Left ventricle myocardium superior (tissue), 1 donor: ENCODE measurements around the gene SMG7. TPM values are rescaled to one million over a fixed set of nuclear protein-coding genes. Genes with fewer than 3 reads are reported as not detected.
A peak's percentile ranks its signal among the peaks of the same experiment; 100 is the strongest.

ENCODE experiments used
- ATAC-seq: fragments of 200-7000 bp; cut with Tn5 transposase; one replicate; pipeline ENCODE4 v1.9.1; 2020; ENCODE audit warnings: mild to moderate bottlenecking, moderate library complexity
- DNase-seq: peaks from one replicate; pipeline ENCODE4 v3.0.0-alpha.2; 2020
- intact Hi-C: fragments of 100-400 bp; cut with micrococcal nuclease; formaldehyde crosslinking; loops from one replicate; pipeline ENCODE4 v1.11.0; 2022
- total RNA-seq: library from RNA; stranded (reverse); fragmentation: NEBNext Ultra II Directional; extraction: Animal tissue kit (Norgen Biotek cat#: 25700); gene quantifications from one replicate; pipeline ENCODE4 v1.2.1, GENCODE V29; 2021
- donor health status: DM: no; HTN: yes; CAD: no; lungs with severe emphysema.

The SMG7 gene
- total RNA-seq, 1 donor from 2014 or later = 49.4 TPM

DNA sequence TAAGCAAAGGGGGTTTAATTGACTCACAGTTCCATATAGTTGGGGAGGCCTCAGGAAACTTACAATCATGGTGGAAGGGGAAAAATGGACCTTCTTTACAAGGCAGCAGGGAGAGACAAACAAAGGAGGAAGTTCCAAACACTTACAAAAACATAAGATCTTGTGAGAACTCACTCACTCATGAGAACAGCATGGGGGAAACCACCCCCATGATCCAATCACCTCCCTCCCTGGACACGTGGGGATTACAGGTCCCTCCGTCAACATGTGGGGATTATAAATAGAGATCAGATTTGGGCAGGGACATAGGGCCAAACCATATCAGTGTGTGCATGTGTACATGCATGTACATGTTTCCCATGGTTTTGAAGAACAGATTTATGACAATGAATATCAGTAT lies 5.5 kb upstream of the SMG7 start:
- ATAC-seq = no peak
- DNase-seq = no peak
- intact Hi-C loops = no loop called here

DNA sequence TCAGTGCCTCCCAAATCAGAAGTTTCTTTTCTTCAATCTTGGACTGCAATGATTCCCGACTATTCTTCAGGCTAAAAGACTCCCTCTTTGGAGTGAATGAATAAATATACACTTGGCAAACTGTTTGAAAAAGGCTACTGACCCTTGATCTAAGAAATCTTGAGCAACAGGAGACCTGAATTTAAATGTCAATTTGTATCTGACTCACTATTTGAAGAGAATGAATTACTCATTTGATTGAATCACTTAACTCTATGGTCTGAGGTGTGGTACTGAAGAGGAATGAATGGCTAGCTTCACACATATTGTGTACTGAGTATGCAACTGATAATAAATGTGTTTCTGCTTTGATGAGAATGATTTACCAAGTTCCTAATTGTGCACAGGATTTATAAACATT lies 4.6 kb upstream of the SMG7 start:
- intact Hi-C loops = no loop called here
- ATAC-seq = no peak
- no peak for DNase-seq

DNA sequence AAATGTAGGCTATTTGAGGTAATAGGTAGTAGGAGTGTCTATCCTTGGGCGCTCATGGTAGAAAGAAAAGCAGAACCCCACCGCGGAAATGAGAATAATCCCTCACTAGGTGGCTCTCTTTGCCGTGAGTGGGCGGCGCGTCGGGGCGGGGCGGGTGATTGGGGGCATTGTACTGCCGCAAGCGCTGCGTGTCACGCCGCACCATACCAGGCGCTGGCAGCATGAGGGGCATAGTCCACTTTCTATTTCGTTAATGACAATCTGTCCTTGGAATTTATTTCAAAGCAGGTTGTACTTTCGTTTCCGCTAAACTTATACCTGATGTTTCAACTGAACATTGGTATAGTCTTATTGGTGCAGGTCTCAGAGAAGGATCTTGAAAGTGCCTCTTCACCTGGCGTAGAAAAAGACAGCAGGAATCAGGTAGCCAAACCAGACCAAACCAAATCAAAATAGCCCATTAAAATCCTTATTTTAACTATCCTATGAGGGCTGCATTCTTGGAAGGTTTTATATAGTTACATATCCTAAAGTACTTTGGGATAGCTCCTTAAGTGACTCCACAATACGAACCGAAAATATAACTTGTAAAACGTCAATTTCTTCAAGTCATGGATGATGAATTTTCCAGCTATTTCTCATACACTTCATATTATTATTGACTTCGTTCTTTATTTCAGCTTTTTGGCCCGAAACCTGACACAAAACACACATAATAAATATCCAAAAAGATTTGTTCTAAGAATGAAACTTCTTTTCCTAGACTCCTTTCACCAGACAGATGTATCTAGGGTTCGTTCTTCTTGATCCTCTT lies 1.9 kb upstream of the SMG7 start:
- ATAC-seq = peak; percentile 57
- intact Hi-C loops = loop anchor here (10.0 kb wide), 1 partner anchor 74 kb away; no protein-coding TSS in a partner anchor

DNA sequence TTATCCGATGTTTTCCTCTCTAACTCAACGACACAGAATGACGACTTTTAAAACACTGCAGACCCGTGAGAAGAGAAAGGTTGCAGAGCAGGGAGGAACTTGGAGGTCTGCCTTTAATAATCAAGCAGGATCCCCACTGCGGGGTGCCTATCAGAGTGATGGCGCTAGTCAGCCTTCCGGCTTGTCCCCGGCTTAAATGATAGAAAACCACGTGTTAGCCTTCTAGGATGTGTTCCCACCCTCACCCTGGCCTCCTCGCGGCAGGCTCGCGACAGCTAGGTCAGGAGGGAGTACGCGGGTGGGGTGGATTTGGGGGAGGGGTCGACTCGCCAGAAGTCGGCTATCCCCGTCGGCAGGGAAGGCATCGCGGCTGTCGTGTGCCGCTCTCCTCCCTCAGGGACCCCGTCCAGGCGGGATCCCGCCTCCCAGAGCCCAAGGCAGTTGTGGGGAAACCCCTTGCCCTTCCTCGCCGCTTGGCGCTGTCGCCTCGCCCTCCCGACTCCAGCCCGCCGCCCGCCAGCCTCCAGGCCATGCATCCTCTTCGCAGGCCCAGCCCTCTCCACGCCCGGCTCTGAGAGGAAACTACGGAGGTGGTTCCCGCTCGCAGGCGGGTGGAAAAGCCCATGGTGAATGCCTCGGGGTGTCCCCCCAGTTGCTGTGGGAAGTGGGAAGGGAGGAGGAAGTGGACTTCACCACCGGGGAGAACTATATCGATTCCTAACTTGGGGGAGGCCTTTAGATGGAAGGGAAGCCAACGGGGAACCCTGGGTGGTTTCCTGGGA lies 1.1 kb upstream of the SMG7 start:
- DNase-seq = peak; percentile 82
- peak; percentile 55 for ATAC-seq
- intact Hi-C loops = loop anchor here (10.0 kb wide), 1 partner anchor 74 kb away; no protein-coding TSS in a partner anchor

More for the DNA sequence above, 1.9 kb upstream of the SMG7 start:
- peak; percentile 92 for DNase-seq

DNA sequence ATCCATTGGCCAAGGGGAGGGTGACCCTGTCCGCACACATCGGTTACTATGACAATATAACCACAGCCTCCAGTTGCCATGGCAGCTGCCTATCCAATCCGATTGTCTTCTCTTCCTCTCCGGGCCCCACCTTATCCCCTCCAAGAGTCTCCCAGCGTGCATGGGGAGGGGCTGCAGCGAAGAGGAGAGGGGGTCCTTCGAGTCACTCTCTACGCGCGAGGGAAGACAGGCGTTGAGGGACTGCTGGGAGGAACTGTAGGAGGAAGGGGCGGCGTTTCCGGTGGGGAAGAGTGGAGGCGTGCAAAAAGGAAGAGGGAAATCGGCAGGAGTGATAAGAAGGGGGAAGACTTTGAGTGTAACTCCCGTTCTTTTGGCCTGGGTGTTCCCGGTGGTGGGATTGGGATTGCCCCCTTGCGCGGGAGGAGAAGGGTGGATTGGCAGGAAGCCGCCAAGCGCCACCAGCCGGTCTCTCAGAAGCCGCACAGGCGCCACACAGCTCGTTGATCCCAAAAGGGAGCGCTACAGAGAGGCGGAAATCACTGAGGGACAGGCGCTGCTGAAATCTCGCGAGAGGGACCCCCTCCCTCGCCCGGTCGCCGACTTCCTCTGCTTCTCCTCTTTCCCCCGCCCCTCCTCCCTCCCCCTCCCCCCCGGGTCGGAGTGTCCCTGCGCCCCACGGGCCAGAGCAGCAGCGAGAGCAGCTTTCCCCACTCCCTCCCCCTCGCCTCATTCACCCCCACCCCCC lies 384 bp upstream of the SMG7 start:
- intact Hi-C loops = loop anchor here (10.0 kb wide), 1 partner anchor 73 kb away; no protein-coding TSS in a partner anchor
- DNase-seq (peak; percentile 97), ATAC-seq (peak; percentile 87)

DNA sequence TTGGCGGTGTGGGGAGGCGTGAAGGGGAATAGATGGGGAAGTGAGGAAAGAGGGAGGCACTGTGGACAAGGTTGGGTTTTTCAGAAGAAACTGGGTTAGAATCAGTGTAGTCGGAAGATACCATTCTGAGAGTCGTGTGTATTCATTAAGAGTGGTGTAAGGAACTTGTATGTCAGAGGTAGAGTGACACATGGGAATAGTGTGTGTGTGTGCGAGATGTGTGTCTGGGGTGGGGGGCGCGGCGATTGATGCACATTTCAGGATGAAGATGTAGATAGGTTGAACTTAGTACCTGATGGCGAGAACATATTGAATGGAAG lies 878 bp downstream of the SMG7 start:
- ATAC-seq (no peak), DNase-seq (no peak)
- intact Hi-C loops = loop anchor here (10.0 kb wide), 1 partner anchor 72 kb away; no protein-coding TSS in a partner anchor

DNA sequence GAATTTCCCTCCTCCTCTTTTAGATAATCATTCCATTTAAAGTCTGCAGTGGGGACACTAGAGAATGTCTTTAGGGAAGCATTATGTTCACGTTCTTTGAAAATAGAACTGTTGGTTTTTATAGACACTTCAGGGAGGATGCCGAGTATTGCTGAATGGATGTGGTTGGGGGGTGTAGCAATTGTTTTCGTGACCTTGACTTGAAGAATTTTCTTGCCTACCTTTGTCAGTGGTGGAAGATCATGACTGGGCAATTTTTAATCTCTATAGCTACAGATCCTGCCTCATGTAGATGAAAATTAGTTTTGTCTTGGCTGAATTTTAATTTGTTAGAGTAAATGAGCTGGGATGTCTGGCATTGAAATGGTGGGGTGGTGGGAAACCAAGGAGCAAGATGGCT lies 3.8 kb downstream of the SMG7 start:
- intact Hi-C loops = loop anchor here (10.0 kb wide), 1 partner anchor 69 kb away; no protein-coding TSS in a partner anchor
- DNase-seq (no peak), ATAC-seq (no peak)

DNA sequence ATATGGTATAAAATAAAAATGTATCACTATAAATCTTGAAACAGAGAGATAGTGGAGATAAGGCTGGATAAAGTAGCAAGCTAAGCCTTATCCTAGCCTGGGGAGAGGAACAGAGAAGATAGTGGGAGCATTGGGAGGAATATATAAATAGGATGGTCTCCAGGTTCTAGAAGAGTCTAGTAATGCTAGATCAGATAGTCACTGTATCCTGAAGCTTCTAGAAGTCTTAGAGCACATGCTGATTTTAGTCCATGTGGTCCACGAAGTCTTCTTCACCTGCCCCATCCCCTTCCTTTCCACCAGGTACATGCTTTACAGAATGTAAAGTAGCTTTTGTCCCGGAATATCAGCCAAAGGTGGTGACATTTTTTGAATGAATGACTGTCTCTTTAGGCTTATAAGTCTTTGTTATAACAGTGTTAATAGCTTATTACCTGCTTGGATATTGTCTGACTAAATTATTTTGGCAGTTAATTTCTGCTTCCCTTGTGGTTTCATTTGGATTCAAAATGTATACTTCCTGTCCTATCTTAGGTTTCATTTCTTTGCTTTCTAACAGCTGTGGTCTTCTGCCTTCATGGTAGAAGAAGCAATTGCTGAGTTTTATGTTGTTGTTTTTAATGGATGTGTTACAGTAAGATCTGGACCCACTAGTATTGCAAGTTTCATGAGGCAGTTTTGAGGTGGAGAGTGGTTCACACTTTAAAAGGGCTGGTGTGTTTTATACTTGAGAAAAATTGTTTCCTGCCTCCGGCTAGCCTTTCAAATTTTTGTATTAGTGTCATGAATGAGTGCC lies 5.9 kb downstream of the SMG7 start:
- ATAC-seq (no peak), DNase-seq (no peak)
- intact Hi-C loops = loop anchor here (10.0 kb wide), 1 partner anchor 67 kb away; no protein-coding TSS in a partner anchor

DNA sequence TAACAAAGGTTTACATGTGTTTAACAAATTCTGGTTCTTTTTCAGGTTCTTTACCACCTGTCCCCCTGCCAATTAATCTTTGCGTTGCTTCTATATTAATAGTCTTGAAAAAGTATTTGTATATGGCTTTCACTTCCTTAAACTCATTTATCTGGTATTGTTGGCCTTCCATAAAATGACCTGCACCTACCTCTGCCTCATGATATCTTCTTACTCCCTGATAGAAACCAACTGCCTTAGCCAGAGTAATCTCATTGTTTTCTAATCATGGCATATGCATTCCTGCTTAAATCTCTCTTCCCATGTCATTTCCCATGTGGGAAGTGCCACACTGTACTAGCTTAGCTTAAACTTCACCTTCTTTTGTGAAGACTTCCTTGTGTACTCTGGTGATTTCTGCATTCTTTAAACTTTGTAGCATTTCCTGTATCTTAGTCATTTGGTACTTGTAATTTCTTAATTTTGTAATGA lies 8.7 kb downstream of the SMG7 start:
- ATAC-seq (no peak), DNase-seq (no peak)
- intact Hi-C loops = no loop called here

DNA sequence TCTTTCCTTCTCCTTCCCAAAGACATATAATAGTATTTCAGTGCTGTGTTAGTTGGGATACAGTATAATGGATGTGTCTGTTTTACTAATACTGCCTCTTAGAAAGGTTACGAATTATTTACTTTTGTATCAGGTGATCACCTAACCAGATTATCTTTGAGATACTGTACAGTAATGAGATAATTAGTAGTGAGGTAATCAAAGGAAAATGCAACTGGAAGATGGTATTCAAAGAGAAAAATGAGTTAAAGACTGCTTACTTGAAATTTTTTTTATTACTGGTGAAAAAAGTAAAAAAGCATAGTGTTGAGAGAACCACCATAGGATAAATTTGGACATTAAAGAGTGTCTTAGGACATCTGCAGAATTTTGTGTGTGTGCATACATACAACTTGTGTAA lies 10.9 kb downstream of the SMG7 start:
- intact Hi-C loops = no loop called here
- ATAC-seq (no peak), DNase-seq (no peak)

DNA sequence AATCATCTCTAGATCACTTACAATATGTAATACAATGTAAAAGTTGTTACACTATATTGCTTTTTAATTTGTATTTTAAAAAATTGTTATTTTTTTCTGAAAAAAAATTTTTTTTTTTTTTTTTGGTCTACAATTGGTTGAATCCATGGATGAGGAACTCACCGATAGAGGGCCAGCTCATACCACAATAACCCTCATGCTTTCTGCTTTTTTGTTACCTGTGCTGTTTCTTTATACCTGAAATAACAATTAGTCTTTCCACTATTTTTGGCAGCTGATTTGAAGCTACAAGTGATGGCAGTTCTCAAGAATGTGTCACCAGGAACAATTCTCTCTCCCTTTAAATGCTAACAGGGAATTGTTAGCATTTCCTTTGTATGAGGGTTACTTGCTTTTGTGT lies 12.0 kb downstream of the SMG7 start:
- intact Hi-C loops = no loop called here
- no peak for ATAC-seq
- DNase-seq = no peak

DNA sequence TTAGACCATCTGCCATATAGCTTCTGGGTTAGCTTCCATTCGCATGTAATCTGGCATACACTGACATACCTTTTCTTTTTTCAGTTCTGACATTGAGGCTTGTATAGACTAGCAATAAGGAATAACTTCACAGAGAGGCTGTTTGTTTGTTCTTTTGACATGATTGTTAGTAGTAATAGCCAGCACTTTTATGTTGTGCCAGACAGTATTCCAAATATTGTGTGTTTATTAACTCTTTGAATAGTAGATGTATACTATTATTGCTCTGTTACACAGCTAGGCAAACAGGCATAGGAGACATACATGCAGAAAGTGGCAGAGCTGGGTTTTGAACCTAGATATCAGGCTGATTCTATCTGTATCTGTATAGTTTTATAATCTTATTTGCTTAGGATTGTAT lies 12.6 kb downstream of the SMG7 start:
- intact Hi-C loops = no loop called here
- no peak for ATAC-seq
- no peak for DNase-seq

DNA sequence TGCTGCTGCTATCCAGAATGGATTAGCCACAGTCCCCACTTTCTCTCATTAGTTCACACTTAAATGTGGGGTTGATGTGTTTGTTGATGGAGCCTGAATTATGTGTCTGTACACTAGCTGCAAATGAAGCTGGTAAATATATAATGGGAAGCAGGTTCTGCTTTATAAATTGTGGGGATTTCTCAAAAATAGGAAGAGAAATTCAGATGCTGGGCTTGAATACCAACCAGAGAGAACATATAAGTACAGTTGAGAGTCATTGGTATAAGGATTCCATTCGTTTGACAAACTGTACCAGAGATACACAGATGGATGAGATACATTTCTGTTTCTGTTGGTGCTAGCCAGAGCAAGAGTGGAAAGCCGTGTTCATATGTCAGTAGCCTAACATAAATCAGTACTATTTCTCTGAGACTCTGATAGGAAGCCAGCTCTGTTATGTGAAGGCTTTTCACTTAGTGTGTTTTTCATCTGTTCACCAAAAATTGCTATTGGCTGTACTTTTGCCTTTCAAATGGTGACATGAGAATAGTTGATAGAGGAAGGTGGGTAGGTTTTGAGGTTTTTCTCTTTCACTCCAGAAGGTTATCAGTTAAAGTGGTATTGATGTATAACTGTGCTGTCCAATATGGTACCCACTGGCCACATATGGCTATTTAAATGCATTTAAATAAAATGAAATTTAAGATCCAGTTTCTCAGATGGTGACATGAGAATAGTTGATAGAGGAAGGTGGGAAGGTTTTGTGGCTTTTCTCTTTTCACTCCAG lies 15.6 kb downstream of the SMG7 start:
- ATAC-seq (no peak), DNase-seq (no peak)
- intact Hi-C loops = no loop called here

DNA sequence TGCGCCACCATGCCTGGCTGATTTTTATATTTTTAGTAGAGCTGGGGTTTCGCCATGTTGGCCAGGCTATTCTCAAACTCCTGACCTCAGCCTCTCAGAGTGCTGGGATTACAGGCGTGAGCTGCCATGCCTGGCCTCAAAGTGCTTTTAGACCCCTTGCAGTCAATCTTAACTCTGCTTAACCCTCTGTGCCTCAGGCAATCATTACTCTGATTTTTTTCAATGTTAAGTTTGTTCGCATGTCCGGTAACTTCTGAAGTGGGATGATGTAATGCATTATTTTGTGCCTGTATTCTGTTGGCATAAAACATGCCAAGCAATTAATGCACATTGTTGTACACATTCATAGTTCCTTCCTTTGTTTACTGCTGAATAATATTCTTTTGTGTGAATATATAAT lies 18.6 kb downstream of the SMG7 start:
- DNase-seq (no peak), ATAC-seq (peak; percentile 41)

DNA sequence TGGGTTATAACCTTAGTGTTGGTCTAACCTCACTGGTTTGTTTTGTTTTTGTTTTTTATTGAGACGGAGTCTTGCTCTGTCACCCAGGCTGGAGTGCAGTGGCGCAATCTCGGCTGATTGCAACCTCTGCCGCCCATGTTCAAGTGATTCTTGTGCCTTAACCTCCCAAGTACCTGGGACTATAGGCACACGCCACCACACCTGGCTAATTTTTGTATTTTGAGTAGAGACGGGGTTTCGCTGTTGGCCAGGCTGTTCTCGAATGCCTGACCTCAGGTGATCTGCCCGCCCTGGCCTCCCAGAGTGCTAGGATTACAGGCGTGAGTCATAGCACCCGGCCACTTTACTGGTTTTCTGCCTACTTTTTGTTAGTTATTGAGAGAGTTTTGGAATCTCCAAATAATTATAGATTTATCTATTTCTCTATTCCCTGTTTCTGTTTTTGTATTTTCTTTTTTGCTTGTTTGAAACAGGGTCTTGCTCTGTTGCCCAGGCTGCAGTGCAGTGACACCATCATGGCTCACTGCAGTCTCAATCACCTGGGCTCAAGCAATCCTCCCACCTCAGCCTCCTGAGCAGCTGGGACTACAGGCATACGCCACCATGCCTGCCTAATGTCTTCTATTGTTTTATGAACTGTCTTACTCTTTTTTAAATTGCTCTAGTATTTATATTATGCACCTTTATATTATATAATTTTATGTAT lies 21.4 kb downstream of the SMG7 start:
- intact Hi-C loops = no loop called here
- DNase-seq = no peak

More for the DNA sequence above, 18.6 kb downstream of the SMG7 start:
- intact Hi-C loops = no loop called here

DNA sequence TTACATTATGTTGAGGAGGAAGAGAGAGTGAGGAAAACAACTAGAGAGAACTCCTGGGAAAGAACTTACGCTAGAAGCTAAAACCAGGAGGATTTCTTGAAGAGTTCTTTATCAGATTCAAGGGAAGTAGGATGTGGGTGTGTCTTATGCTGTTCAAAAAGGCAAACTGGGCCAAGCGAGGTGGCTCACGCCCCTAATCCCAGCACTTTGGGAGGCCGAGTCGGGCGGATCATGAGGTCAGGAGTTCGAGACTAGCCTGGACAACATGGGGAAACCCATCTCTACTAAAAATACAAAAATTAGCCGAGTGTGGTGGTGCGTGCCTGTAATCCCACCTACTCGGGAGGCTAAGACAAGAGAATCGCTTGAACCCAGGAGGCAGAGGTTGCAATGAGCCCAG lies 23.1 kb downstream of the SMG7 start:
- no peak for DNase-seq
- intact Hi-C loops = no loop called here
- ATAC-seq = no peak

More for the DNA sequence above, 21.4 kb downstream of the SMG7 start:
- no peak for ATAC-seq

DNA sequence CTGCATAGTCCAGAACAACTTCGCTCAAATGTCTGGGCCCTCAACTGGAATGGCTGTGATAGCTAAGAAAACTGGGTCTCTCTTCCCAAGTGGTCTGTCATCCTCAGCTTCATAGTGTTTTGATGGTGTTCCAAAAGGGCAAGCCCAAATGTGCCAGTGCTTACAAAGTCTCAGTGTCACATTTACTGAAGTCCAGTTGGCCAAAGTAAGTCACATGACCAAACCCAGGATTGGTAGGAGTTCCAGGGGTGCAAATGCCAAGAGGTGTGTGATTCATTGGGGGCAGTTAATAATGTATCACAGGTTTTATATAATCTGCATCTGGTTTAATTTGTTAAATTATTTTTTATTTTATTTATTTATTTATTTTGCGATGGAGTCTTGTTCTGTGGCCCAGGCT lies 24.9 kb downstream of the SMG7 start:
- intact Hi-C loops = no loop called here
- no peak for DNase-seq
- no peak for ATAC-seq
